ENCODE data around the gene VIPR2. TPM values are rescaled to one million over a fixed set of nuclear protein-coding genes. Genes with fewer than 3 reads are reported as not detected.

The VIPR2 gene
- total RNA-seq, 1 experiment from 2014 or later: not detected

DNA sequence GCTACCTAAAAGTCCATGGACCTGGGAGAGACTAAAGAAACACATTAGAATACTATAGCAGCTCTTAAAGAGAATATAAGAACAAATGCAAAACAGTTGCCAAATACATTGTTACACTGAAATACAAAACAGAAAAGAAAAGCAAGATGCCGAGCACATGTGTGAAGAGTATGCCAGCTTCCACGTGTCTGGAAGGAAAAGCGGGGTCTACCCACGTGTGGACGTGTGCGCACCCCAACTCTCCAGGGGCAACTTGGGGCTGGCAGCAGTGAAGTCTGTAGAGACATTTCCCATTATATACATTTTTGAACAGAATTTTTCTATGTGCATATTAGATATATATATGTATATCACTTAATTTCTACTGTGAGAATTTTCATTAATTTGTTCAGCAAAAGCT is 6.2 kb downstream of the VIPR2 start:
- H4K20me1 ChIP-seq (ENCODE audit: insufficient read depth): no peaks in the 10 kb centered on the region
- BruUV-seq (replicated peaks): no TSS peak
- intact Hi-C loops (cut with micrococcal nuclease; ENCODE audit: unreplicated experiment): no loop called here
- H3K4me2 ChIP-seq: no peak overlapping the region
- DNase-seq: no peak
- no peaks in the 10 kb centered on the region for H3K9me3 ChIP-seq (ENCODE audit: insufficient read depth, low read depth)
- H3K27me3 ChIP-seq (ENCODE audit: insufficient read depth, low read depth): peaks cover 97% of the 10 kb centered on the region
- no peak overlapping the region for H2AFZ ChIP-seq
- H3K9me2 ChIP-seq (ENCODE audit: insufficient read depth): no peaks in the 10 kb centered on the region
- no peaks in the 10 kb centered on the region for H3K4me1 ChIP-seq (replicated peaks; ENCODE audit: insufficient read depth)
- no peak overlapping the region for H3K27ac ChIP-seq
- no peaks in the 10 kb centered on the region for H3K79me2 ChIP-seq (ENCODE audit: low read depth)
- H3F3A ChIP-seq (ENCODE audit: insufficient read depth, low read depth): no peaks in the 10 kb centered on the region
- POLR2A ChIA-PET (ENCODE audit: unreplicated experiment): no interaction called here
- H3K36me3 ChIP-seq (ENCODE audit: low read depth): no peaks in the 10 kb centered on the region
- TF ChIP-seq, protein P1, sequence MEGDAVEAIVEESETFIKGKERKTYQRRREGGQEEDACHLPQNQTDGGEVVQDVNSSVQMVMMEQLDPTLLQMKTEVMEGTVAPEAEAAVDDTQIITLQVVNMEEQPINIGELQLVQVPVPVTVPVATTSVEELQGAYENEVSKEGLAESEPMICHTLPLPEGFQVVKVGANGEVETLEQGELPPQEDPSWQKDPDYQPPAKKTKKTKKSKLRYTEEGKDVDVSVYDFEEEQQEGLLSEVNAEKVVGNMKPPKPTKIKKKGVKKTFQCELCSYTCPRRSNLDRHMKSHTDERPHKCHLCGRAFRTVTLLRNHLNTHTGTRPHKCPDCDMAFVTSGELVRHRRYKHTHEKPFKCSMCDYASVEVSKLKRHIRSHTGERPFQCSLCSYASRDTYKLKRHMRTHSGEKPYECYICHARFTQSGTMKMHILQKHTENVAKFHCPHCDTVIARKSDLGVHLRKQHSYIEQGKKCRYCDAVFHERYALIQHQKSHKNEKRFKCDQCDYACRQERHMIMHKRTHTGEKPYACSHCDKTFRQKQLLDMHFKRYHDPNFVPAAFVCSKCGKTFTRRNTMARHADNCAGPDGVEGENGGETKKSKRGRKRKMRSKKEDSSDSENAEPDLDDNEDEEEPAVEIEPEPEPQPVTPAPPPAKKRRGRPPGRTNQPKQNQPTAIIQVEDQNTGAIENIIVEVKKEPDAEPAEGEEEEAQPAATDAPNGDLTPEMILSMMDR (conservative IDR thresholded peaks at IDR 0.05): no peak
- no peak for TF ChIP-seq EZH2 (IDR thresholded peaks at IDR 0.05; ENCODE audit: low read depth)
- no peak overlapping the region for H3K4me3 ChIP-seq
- CTCF ChIA-PET: no interaction called here

DNA sequence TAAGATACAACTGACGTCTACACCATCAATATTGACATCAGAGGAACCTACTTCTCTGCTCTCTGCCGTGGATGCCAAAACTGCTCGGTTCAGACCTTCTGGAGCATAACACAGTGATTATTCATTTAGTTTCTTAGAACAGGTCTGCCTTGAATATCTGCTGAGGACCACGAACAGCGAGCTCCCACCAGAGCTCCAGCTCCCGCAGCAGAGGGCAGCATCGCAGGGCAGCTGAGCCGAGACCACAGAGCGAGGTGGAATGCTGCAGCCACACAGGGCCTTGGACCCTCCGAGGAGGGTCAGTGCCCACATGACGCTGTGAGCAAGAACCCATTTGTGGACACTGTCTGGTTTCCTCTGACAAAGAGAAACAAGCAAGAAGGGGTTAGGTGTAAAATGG is 6.8 kb downstream of the VIPR2 start:
- no peaks in the 10 kb centered on the region for H3K36me3 ChIP-seq (ENCODE audit: low read depth)
- no peak for TF ChIP-seq EZH2 (IDR thresholded peaks at IDR 0.05; ENCODE audit: low read depth)
- TF ChIP-seq, protein P1 (conservative IDR thresholded peaks at IDR 0.05): no peak
- POLR2A ChIA-PET (ENCODE audit: unreplicated experiment): no interaction called here
- H3F3A ChIP-seq (ENCODE audit: insufficient read depth, low read depth): no peaks in the 10 kb centered on the region
- H3K4me1 ChIP-seq (replicated peaks; ENCODE audit: insufficient read depth): no peaks in the 10 kb centered on the region
- H3K9me2 ChIP-seq (ENCODE audit: insufficient read depth): no peaks in the 10 kb centered on the region
- no peak overlapping the region for H3K27ac ChIP-seq
- H3K4me2 ChIP-seq: no peak overlapping the region
- intact Hi-C loops (cut with micrococcal nuclease; ENCODE audit: unreplicated experiment): no loop called here
- H3K79me2 ChIP-seq (ENCODE audit: low read depth): no peaks in the 10 kb centered on the region
- no peak overlapping the region for H3K4me3 ChIP-seq
- H2AFZ ChIP-seq: no peak overlapping the region
- H4K20me1 ChIP-seq (ENCODE audit: insufficient read depth): no peaks in the 10 kb centered on the region
- H3K9me3 ChIP-seq (ENCODE audit: insufficient read depth, low read depth): no peaks in the 10 kb centered on the region
- no TSS peak for BruUV-seq (replicated peaks)
- H3K27me3 ChIP-seq (ENCODE audit: insufficient read depth, low read depth): peaks cover 95% of the 10 kb centered on the region
- CTCF ChIA-PET: no interaction called here
- no peak for DNase-seq

GRCh38 chr7:159136846-159137245 is 7.8 kb downstream of the VIPR2 start:
- intact Hi-C loops (cut with micrococcal nuclease; ENCODE audit: unreplicated experiment): no loop called here

More at GRCh38 chr7:159136846-159137245, 7.8 kb downstream of the VIPR2 start:
- no peak for DNase-seq
- Histone ChIP-seq H3K4me1 (replicated peaks; ENCODE audit: insufficient read depth) (no peaks in the 10 kb centered on the region), H2AFZ (no peak overlapping the region), H3K9me2 (ENCODE audit: insufficient read depth) (no peaks in the 10 kb centered on the region), H3K36me3 (ENCODE audit: low read depth) (no peaks in the 10 kb centered on the region), H3K4me3 (no peak overlapping the region), H3K27ac (no peak overlapping the region), H3F3A (ENCODE audit: insufficient read depth, low read depth) (no peaks in the 10 kb centered on the region), H3K9me3 (ENCODE audit: insufficient read depth, low read depth) (no peaks in the 10 kb centered on the region), H3K27me3 (ENCODE audit: insufficient read depth, low read depth) (peaks cover 88% of the 10 kb centered on the region), H3K79me2 (ENCODE audit: low read depth) (no peaks in the 10 kb centered on the region), H4K20me1 (ENCODE audit: insufficient read depth) (no peaks in the 10 kb centered on the region), H3K4me2 (no peak overlapping the region)
- ChIA-PET POLR2A (ENCODE audit: unreplicated experiment) (no interaction called here), CTCF (no interaction called here)
- no TSS peak for BruUV-seq (replicated peaks)
- TF ChIP-seq, protein P1 (conservative IDR thresholded peaks at IDR 0.05): no peak
- no peak for TF ChIP-seq EZH2 (IDR thresholded peaks at IDR 0.05; ENCODE audit: low read depth)
